DMS79 treated with DMSO at 0.1 percent for 48 hours (cell line): ENCODE results near the gene QRICH2.
"Not testable (repeated sequence)": the region's sequence is repeated elsewhere in the genome, so short reads cannot be mapped to it uniquely, and the experiment has no call there.

Experiments used
- DNase-seq: peaks from one replicate; lab custom pipeline; 2025; lab: John Stamatoyannopoulos, UW

Gene QRICH2

GRCh38 chr17:76247304-76247703, 60.8 kb downstream of the QRICH2 start:
- no peak for DNase-seq

GRCh38 chr17:76246080-76247066, 61.7 kb downstream of the QRICH2 start:
- DNase-seq = no peak

GRCh38 chr17:76244721-76245120, 63.4 kb downstream of the QRICH2 start:
- not testable (repeated sequence) for DNase-seq

- DNase-seq = no peak
These were observed 64.0 kb downstream of the QRICH2 start for GRCh38 chr17:76243826-76244679.

GRCh38 chr17:76241691-76242255, 66.3 kb downstream of the QRICH2 start:
- DNase-seq = no peak

- no peak for DNase-seq
These were observed 66.9 kb downstream of the QRICH2 start for GRCh38 chr17:76241204-76241538.

- DNase-seq = no peak
These were observed 67.4 kb downstream of the QRICH2 start, which contains the start of gene RNF157 for GRCh38 chr17:76240461-76241203. Gene RNF157 (minus strand): TSS chr17:76240493. CDS start chr17:76240240, 253 bp downstream.

GRCh38 chr17:76239538-76240274, 68.4 kb downstream of the QRICH2 start:
- no peak for DNase-seq

- DNase-seq = no peak
These were observed 69.1 kb downstream of the QRICH2 start for GRCh38 chr17:76238847-76239537.

GRCh38 chr17:76237859-76238313, 70.2 kb downstream of the QRICH2 start:
- no peak for DNase-seq

- no peak for DNase-seq
These were observed 71.5 kb downstream of the QRICH2 start for GRCh38 chr17:76236603-76237002.

- DNase-seq = no peak
These were observed 72.2 kb downstream of the QRICH2 start for GRCh38 chr17:76235883-76236282.

GRCh38 chr17:76234354-76234679, 73.8 kb downstream of the QRICH2 start:
- no peak for DNase-seq

GRCh38 chr17:76233588-76234353, 74.3 kb downstream of the QRICH2 start:
- no peak for DNase-seq

- no peak for DNase-seq
These were observed 75.7 kb downstream of the QRICH2 start for GRCh38 chr17:76232342-76232741.

GRCh38 chr17:76226749-76227148, 81.3 kb downstream of the QRICH2 start:
- not testable (repeated sequence) for DNase-seq

- not testable (repeated sequence) for DNase-seq
These were observed 82.5 kb downstream of the QRICH2 start for GRCh38 chr17:76225373-76226086.
